ENCODE data around the gene MESP2. TPM values are rescaled to one million over a fixed set of nuclear protein-coding genes. Genes with fewer than 3 reads are reported as not detected.
A peak's percentile ranks its signal among the peaks of the same experiment; 100 is the strongest.
"Not testable (repeated sequence)": the region's sequence is repeated elsewhere in the genome, so short reads cannot be mapped to it uniquely, and the experiment has no call there.

MESP2 gene
- total RNA-seq, 1 donor from 2014 or later: 0.13 TPM

DNA sequence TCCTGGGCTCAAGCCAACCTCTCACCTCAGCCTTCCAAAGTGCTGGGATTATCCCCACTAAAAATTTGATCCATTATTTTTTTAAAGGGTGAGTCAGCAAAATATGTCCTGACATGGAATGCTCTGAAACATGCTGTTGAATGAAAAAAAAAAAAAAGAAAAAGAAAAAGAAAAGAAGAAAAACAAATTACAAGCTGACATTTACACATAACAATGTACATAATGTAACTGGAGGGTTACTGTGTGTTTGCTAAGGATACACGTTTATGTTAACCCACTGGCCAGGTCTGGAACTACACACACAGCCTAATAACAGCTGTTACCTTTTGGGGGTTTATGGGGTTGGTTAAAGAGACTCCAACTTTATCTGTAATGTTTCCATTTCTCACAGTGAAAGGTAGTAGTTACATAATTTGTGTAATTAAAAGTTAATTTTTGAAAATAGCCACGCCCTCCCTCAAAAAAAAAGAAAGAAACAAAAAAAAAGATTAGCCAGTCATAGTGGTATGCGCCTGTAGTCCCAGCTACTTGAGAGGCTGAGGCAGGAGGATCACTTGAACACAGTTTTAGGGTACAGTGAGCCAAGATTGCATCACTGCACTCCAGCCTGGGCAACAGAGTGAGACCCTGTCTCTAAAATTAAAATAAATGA, 3.1 kb upstream of the MESP2 start:
- intact Hi-C loops (cut with DNase I): no loop called here
- DNase-seq (no peak), ATAC-seq (ENCODE audit: poor library complexity) (no peak)

DNA sequence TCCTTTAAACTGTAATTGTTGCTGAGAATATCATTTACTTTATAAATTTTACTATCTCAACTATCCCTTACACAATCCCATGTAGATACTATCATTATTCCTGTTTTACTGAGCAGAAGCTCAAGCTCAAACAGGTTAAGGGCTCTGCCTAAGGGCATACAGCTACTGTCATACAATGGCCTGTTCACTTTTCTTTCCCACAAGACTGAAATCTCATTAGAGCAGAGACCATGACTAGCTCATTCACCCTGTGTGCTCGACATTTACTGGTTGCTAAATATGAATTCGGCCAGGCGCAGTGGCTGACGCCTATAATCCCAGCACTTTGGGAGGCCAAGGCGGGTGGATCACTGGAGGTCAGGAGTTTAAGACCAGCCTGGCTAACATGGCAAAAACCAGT, 1.6 kb upstream of the MESP2 start:
- ATAC-seq (ENCODE audit: poor library complexity) (no peak), DNase-seq (no peak)
- intact Hi-C loops (cut with DNase I): no loop called here

DNA sequence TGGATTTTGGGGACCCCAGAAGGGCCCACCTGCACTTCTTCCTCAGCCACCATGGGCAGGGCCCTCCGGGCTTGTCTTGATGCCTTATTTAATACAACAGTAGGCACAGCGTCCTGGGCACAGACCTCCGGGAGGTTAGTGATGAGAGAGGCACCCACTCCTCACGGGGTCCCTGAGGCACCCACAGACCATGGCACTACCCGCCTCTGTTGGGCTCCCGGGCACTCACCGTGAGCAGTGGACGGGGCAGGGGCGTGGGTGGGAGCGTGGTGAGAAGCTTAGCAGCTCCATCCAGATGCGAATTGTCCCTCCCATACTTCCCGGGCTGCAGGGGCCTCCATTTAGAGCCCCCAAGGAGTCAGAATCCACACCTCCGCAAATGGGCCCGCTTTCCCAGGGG, 317 bp upstream of the MESP2 start:
- intact Hi-C loops (cut with DNase I): no loop called here
- no peak for ATAC-seq (ENCODE audit: poor library complexity)
- DNase-seq: no peak

DNA sequence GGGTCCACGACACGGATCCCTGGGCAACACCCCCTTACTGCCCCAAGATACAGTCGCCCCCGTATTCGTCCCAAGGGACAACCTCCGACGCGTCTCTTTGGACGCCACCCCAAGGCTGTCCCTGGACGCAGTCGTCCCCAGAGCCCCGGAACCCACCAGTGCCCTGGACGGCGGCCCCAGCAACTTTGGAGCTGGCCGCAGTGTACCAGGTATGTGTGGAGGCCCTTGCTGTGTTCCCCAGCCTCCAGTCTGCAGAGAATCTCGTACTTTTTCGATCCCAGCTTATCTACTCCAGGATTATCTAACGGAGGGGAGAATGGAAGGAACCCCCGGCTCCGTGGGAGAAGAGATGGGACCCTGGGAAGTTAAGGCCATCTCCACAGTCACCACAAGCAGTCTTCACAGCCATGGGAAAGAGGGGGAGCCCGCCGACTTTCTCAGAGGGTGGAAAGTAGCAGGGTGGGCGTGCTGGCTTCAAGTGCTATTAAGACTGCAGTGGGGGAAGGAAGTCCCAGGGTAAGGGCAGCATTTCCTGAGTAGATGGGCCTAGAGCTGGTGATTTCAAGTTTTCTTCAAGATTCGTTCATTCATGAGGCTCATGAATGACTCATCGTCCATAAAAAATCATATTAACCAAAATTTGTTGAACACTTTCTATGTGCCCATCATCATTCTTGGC, 1.1 kb downstream of the MESP2 start:
- intact Hi-C loops (cut with DNase I): no loop called here
- ATAC-seq (ENCODE audit: poor library complexity) (peak; percentile 14), DNase-seq (no peak)

DNA sequence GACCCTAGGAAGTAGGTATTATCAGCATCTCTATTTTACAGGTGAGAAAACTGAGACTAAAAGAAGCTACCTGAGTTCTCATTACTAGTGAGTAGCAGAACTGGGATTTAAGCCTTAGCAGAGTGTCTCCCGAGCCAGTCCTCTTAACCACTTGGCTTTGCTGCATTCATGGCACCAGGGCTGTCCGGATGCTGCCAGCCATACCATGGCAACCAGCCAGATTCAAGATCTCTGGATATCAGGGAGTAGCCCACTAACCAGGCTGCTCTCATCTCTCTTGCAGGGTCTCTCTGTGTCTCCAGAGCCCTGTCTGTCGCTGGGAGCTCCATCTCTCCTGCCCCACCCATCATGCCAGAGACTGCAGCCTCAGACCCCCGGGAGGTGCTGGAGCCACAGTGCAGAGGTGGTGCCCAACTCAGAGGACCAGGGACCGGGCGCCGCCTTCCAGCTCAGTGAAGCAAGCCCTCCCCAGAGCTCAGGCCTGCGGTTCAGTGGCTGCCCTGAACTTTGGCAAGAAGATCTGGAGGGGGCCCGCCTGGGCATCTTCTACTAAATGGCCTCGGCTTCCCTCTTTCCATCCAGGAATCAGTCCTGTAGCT, 1.7 kb downstream of the MESP2 start:
- DNase-seq (no peak), ATAC-seq (ENCODE audit: poor library complexity) (no peak)
- intact Hi-C loops (cut with DNase I): no loop called here

DNA sequence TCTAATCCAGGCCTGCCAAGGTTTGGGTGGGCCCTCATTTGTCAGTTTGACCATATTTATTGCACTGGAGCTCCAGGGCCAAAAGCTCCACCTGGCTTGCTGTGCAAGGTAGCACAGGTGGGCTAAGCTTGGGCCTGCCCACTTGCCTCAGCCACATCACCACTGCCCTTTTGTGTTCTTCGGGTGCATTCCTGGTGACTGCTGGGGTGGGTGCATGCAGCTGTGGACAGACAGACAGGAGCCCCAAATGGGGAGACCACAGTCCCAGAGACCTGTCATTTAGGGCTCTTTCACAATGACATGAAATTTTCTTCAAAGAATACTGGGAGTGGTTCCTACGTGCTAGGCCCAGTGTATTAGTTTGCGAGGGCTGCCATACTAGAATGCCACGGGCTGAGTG, 2.7 kb downstream of the MESP2 start:
- no peak for DNase-seq
- intact Hi-C loops (cut with DNase I): no loop called here
- ATAC-seq (ENCODE audit: poor library complexity): no peak

DNA sequence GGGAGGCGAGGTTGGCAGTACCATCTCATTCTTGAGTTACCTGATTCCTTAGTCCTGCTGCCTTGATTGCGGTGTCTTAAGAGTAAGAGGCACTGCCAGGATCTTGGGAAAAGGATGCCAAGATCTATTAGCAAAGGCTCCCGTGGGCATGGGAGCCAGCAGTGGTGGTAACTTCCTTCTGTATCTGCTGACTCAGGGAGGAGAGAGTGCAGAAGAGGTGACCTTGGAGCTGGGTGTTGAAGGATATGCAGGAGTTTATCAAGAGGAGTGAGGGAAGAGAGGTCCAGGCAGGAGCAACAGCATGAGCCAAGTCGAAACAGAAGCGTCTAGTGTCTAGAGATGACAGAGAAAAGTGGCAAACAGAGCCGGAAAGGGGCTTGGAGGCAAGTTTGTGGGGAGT, 4.5 kb downstream of the MESP2 start:
- intact Hi-C loops (cut with DNase I): no loop called here
- no peak for ATAC-seq (ENCODE audit: poor library complexity)

DNA sequence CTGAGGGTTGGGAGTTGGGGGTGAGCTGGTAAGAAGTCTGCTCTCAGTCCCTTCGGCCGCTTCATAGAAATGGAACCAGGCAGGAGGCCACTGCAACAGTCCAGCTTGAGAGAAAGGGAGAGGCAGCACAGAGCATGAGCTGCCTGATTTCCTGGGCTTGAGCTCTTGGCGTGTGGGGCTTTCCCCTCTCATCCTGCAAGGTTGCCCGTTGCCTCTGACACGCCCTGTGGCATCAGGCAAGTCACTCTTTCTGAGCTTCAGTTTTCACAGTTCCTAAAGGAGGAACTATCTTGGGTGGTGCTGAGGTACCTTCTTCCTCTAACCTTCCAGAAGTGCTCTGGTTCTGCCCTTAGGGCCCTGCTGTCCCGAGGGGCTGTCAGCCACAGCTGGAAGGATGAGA, 4.9 kb downstream of the MESP2 start:
- DNase-seq (no peak), ATAC-seq (ENCODE audit: poor library complexity) (no peak)
- intact Hi-C loops (cut with DNase I): no loop called here

More for the DNA sequence above, 4.5 kb downstream of the MESP2 start:
- DNase-seq: no peak

DNA sequence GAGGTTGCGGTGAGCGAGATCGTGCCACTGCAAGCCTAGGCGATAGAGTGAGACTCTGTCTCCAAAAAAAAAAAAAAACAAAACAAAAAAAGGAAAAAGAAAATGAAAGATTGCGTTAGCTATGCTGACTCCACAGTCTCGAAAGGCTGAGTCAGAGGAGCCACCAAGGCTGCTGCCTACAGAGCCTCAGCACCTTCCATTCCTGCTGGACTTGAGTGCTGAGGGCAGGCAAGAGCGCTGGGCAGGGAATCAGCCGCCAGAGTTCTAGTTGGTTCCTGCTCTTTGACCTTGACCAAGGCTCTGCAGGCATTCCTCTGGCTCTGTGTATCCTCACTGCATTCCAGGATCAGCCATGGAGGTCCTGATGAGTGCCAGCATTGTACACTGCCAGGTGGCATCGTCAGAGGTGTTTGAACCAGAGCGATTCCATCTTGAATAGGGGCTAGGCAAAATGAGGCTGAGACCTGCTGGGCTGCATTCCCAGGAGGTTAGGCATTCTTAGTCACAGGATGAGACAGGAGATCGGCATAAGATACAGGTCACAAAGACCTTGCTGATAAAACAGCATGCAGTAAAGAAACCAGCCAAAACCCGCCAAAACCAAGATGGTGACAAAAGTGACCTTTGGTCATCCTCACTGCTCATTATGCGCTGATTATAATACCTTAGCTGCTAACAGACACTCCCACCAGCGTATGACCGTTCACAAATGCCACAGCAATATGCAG, 5.9 kb downstream of the MESP2 start:
- intact Hi-C loops (cut with DNase I): no loop called here
- DNase-seq (no peak), ATAC-seq (ENCODE audit: poor library complexity) (no peak)

DNA sequence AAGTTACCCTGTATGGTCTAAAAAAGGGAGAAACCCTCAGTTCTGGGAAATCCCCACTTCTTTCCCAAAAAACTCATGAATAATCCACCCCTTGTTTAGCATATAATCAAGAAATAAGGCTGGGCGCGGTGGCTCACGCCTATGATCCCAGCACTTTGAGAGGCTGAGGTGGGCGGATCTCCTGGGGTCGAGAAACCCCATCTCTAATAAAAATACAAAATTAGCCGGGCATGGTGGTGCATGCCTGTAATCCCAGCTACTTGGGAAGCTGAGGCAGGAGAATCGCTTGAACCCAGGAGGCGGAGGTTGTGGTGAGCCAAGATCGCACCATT, 6.5 kb downstream of the MESP2 start:
- DNase-seq; intact Hi-C loops (cut with DNase I); ATAC-seq (ENCODE audit: poor library complexity): not testable (repeated sequence)

DNA sequence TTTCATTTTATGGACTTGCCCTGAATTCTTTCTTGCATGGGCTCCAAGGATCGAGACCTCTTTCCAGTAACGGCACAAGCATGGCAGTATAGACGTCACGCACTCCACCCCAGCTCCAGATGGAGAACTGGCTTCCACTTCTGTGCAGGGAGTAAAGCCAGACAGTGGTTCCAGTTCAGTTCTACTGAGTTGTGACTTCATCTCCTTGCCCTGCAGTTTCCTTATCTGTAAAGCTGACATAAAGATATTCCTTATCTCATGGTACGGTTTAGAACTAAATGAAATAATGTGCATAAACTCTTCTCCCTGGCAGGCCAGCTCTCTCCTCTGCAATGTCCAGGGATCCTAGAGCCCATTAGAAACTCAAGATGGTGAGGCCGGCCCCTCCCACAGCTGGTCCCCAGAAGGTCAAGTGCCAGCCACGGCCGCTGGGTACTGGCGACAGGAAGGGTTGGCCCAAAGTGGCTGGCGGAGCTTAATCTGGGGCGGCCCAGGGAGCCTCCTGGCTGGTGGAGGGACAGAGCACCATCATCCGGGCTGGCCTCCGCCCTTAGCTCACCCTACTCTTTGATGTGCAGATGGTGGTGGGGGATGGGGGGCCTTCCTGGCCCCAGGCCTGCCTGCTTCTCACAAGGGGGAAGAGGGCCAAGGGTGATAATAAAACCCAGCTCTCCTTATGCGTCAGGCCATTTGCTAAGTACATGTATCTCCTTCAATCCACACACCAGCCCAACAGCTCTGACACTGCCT, 7.2 kb downstream of the MESP2 start:
- no peak for DNase-seq
- ATAC-seq (ENCODE audit: poor library complexity): peak; percentile 59
- intact Hi-C loops (cut with DNase I): no loop called here

DNA sequence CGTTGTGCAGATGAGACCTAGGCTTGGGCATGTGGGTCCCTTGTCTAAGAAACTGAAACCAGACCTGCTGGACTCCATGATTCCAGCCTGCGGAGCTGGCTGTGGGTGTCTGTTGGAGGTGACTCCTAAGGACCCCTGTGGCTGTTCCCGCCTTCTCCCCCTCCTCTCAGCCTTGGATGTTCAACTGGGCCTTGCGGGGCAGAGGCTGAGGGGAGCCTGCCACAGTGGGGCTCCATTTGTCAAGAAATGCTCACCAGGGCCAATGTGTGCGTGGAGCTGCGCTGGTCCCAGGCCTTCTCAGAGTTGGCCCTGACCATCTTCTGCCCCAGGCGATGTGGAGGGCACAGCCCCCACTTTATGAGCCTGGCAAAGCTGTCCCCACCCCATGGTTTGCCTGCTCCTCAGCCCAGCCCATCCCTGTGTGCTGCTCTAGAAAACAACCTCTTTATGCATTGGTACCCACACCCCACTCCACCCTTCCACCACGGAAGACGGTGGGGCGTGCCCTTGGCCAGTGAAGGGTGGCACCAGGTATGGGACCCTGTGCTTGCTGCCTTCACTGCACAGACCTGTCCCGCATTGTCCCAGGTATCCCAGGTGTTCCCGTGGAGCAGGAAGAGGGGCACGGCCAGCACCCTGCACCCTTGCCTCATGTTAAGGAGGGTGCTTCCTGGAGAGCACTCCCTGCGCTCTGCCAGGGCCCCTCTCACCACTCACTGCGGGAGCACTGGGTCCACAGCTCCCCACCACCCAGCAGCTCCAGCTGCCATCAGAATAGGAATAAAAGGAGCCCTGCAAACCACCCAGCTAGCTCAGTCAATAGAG, 7.9 kb downstream of the MESP2 start:
- no peak for DNase-seq
- ATAC-seq (ENCODE audit: poor library complexity): peak; percentile 9
- intact Hi-C loops (cut with DNase I): no loop called here

DNA sequence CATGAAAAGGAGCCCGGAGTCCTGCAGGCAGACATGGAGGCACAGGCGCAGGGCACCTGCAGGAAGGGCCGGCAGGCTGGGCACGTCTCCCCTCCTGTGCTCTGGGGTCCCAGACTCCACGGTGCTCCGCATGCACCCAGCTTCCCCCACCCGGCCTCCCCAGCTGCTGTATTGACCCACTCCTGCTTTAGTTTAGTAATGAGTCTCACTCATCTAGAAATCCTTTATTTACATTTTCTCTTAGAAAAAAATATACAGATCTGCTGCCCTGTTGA, 8.5 kb downstream of the MESP2 start:
- DNase-seq (no peak), ATAC-seq (ENCODE audit: poor library complexity) (no peak)
- intact Hi-C loops (cut with DNase I): no loop called here

DNA sequence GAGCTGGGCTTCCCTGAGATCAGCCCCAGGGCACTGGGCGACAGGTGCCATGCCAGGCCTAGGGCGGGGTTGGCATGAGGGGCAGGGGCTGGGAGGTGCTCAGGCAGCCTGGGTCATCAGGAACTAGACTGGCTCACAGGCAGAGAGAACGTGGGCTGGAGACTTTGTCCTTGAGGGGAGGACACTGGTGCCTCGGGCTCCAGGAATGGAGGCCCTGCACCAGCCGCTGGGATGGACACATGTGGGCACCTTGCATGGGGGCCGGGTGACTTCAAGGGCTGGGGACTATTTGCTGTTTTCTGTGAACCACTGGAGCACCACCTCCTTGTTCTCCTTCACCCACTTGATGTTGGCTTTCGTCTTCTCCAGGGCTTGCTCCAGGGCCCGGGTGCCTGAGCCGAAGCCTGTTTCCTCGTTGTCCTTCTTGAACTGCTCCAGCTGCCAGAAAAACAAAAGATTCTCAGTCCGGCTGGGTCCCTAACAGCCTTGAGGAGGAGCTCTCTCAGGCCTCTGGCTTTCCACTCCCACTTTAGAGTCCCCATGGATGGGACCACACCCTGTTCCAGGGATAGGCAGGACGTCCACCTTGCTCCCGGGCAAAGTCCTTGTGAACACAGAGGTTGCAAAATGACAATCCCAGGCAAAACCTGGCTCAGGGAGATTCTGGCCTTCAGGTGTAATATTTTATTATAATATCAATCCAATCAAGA, 9.1 kb downstream of the MESP2 start:
- peak; percentile 45 for ATAC-seq (ENCODE audit: poor library complexity)
- DNase-seq: no peak
- intact Hi-C loops (cut with DNase I): no loop called here

DNA sequence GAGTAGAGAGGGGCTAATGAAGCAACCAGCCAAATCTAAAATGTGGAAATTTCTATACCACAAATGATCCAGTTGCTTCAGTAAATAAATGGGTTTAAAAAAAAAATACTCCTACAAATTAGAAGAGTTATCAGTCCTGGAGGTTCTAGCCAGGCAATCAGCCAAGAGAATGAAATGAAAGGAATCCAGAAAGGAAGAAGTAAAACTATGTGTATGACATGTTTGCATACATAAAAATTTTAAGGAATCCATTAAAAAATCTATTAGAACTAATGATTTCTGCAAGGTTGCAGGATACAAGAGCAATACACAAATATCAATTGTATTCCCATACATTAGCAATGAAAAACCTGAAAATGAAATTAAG, 9.6 kb downstream of the MESP2 start:
- intact Hi-C loops (cut with DNase I): no loop called here
- no peak for DNase-seq
- no peak for ATAC-seq (ENCODE audit: poor library complexity)

DNA sequence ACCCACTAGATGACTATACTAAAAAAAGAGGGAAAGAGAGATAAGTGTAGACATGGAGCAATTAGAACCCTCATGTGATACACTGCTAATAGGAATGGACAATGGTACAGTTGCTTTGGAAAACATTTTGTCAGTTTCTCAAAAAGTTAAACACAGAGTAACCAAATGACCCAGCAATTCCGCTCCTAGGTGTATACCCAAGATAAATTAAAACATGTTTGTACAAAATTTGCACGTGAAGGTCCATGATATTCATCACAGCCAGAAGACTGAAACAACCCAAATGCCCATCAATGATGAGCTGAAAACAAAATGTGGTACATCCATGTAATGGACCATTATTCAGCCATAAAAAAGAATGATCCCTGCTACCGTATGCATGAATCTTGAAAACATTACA, 11.8 kb downstream of the MESP2 start:
- intact Hi-C loops (cut with DNase I): no loop called here

DNA sequence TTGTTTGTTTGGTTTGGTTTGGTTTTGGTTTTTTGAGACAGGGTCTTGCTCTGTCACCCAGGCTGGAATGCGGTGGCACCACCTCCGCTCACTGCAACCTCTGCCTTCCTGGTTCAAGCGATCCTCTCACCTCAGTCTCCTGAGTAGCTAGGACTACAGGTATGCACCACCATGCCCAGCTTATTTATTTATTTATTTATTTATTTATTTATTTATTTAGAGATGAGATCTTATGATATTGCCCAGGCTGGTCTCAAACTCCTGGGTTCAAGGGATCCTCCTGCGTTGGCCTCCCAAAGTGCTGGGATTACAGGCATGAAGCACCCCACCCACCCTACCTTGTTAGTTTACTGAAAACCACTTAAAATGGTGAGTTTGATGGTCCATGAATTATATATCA, 12.5 kb downstream of the MESP2 start:
- DNase-seq; ATAC-seq (ENCODE audit: poor library complexity); intact Hi-C loops (cut with DNase I): not testable (repeated sequence)

More for the DNA sequence above, 11.8 kb downstream of the MESP2 start:
- ATAC-seq (ENCODE audit: poor library complexity) (no peak), DNase-seq (no peak)

DNA sequence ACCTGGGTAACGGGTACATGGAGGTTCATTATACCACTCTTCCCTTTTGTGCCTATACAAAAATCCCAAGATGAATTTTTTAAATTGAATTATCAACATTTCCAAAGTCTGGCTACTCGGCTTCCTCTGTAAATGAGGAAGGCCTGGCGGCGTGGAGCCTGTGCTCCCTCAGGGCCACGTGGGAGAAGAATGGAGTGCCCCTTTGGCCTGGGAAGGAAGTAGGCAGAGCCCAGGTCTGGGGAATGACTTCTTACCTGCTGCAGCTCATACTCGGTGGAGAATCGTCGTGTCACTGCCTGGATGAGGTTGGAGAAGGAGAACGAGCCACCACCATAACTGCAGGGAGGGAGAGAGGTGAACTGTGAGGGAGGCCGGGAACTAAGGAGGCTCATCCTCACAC, 14.1 kb downstream of the MESP2 start:
- DNase-seq: no peak
- no peak for ATAC-seq (ENCODE audit: poor library complexity)
- intact Hi-C loops (cut with DNase I): no loop called here

All from Right ventricle myocardium superior (tissue), 1 donor.